Brain microvascular endothelial cell (primary cell): ENCODE data around the gene SPECC1L.
A peak's percentile ranks its signal among the peaks of the same experiment; 100 is the strongest.

ENCODE experiments used
- DNase-seq: peaks from one replicate; pipeline ENCODE4 v3.0.0-alpha.2; 2020
- H3K27ac ChIP-seq: fragments of 250-450 bp; sonication (Bioruptor Pico); 2 replicates; pipeline ENCODE4 v1.5.1; 2020; ENCODE audit warnings: mild to moderate bottlenecking, moderate library complexity
- H3K27me3 ChIP-seq: fragments of 250-450 bp; sonication (Bioruptor Pico); replicated peaks from 2 replicates; pipeline ENCODE4 v1.5.1; 2020; ENCODE audit warnings: mild to moderate bottlenecking
- H3K36me3 ChIP-seq: fragments of 250-450 bp; sonication (Bioruptor Pico); replicated peaks from 2 replicates; pipeline ENCODE4 v1.5.1; 2020; ENCODE audit warnings: mild to moderate bottlenecking
- H3K4me3 ChIP-seq: 2 replicates; pipeline ENCODE4 v1.5.1; 2011; ENCODE audit warnings: low read depth, mild to moderate bottlenecking, control low read depth, low read length, moderate library complexity
- in situ Hi-C: cut with HindIII; loops from 2 replicates; pipeline ENCODE4 v1.10.0; 2017; ENCODE audit warnings: low sequenced_read_pairs, low pct_ligation_motif_present
- TF ChIP-seq, protein P1 (sequence below): IDR thresholded peaks from 2 replicates; pipeline ENCODE4 v1.5.1; 2011; ENCODE audit warnings: low read depth, mild to moderate bottlenecking, moderate library complexity, low read length, control low read depth, inconsistent platforms; ENCODE audit errors: missing control alignments

The SPECC1L gene

DNA sequence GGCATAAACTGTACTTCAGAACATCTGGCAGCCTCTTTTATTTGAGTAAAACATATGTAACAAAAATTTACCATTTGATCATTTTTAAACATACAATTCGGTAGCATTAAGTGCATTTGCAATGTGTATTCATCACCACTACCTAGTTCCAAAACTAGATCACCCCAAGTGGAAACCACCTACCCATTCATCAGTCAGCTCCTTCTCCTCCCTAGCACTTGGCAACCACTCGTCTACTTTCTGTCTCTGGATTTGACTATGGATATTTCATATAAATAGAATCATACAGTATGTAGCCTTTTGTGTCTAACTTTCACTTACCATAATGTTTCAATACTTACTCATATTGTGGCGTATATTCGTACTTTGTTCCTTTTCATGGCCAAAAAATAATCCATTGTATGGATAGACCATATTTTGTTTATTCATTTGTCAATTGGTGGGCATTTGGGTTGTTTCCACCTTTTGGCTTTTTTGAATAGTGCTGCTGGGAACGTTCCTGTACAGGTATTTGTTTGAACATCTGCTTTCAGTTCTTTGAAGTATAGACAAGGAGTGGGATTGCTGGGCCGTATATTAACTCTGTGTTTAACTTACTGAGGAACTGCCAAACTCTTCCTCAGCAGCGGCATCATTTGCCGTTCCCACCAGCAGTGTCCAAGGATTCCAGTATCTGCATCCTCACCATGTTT is 129.5 kb downstream of the SPECC1L start:
- no peak overlapping the region for H3K27ac ChIP-seq
- in situ Hi-C loops: no loop called here
- TF ChIP-seq, protein P1, sequence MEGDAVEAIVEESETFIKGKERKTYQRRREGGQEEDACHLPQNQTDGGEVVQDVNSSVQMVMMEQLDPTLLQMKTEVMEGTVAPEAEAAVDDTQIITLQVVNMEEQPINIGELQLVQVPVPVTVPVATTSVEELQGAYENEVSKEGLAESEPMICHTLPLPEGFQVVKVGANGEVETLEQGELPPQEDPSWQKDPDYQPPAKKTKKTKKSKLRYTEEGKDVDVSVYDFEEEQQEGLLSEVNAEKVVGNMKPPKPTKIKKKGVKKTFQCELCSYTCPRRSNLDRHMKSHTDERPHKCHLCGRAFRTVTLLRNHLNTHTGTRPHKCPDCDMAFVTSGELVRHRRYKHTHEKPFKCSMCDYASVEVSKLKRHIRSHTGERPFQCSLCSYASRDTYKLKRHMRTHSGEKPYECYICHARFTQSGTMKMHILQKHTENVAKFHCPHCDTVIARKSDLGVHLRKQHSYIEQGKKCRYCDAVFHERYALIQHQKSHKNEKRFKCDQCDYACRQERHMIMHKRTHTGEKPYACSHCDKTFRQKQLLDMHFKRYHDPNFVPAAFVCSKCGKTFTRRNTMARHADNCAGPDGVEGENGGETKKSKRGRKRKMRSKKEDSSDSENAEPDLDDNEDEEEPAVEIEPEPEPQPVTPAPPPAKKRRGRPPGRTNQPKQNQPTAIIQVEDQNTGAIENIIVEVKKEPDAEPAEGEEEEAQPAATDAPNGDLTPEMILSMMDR: no peak
- H3K4me3 ChIP-seq: no peak overlapping the region
- H3K27me3 ChIP-seq: no peaks in the 10 kb centered on the region
- DNase-seq: no peak
- peaks cover 13% of the 10 kb centered on the region for H3K36me3 ChIP-seq

DNA sequence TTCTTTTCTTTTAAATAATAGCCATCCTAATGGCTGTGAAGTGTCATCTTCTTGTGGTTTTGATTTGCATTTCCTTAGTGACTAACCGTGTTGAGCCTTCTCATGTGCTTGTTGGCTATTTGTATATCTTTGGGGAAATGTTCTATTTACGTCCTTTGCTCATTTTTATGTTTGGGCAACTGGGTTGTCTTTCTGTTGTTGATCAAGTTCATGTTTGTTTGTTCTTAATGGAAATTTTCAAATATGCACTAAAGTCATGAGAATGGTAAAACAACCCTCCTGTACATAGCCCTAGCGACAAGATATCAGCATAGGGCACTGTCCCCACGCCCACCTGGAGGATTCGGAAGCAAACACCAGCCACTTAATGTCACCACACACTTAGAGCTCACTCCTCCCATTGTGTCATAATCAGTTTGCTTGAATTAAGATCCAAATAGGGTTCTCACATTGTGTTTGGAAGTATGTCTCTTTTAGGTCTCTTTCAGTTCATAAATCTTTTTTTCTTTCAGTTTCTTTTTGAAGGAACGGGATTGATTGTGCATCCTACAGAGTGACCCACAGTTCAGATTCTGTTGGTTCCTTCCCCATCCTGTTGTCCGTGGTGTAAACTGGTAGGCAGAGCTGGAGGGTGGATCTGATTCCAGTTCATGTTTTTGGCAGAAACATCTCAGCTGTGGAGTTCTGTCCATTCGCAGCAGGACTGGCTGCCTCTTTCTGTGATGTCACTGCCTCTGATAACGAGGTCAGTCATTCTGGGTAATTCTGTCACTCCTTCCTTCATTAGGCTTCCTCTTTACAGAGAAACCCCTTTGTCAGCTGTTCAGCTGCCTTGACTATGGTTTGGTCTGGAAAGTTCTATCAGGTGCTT is 130.3 kb downstream of the SPECC1L start:
- TF ChIP-seq, protein P1: no peak
- in situ Hi-C loops: no loop called here
- H3K27ac ChIP-seq: no peak overlapping the region
- H3K4me3 ChIP-seq: no peak overlapping the region
- no peaks in the 10 kb centered on the region for H3K27me3 ChIP-seq
- H3K36me3 ChIP-seq: peaks cover 10% of the 10 kb centered on the region
- DNase-seq: no peak

DNA sequence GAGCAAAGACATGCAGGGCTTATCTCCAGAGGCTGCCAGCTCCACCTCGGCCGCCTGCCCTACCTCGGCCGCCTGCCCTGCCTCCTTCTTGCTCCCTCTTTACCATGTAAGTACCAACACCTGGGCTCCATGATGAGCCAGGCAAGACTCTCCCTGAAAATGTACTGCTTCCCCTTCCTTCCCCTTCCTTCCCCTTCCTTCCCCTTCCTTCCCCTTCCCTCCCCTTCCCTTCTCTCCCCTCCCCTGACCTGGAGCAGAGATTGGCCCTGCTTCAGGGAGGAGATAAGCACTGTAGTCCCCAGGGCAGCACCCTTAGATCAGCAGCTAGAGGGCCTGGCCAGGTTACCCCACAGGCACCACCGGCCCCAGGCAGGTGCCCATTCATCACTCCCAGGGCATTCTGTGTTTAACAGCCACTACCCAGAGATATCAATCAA is 131.3 kb downstream of the SPECC1L start:
- Histone ChIP-seq H3K4me3 (no peak overlapping the region), H3K36me3 (peaks cover 6% of the 10 kb centered on the region), H3K27me3 (no peaks in the 10 kb centered on the region), H3K27ac (no peak overlapping the region)
- in situ Hi-C loops: no loop called here
- DNase-seq: no peak
- TF ChIP-seq, protein P1: no peak

DNA sequence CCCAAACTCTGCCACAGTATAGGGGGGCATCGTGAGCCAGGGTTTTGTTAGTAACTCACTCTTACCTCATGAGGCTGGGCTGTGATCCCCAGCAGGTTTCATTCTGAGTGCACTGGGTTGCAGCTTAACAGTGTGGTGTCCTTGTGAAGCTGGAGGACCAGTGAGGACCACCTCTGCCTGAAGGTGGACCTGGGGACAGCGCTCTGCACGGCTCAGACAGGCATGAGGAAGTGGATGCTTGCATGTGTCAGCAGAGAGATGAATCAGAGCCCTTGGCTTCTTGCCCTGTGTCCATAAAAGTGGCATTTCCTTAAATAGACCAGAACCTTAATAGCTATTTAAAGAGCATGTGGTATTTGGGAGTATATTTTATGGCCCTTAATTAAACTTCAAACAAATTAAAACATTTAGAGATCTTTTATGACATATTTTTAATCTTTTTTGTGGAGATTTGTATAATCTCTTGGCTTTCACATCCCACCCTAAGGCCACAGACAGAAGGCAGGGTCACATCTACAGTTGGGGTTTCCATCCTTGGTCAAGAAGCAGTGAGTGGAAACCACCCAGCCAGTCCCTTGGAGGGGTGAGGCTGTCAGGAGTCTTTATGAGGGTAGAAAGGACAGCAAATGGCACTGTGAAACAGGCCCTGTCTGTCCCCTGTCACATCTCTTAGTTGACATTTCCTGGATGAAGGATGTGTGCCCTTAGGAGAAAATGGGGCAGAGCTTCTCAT is 132.0 kb downstream of the SPECC1L start:
- H3K27me3 ChIP-seq: no peaks in the 10 kb centered on the region
- no peak overlapping the region for H3K4me3 ChIP-seq
- DNase-seq: peak; percentile 91
- in situ Hi-C loops: no loop called here
- TF ChIP-seq, protein P1: no peak
- H3K27ac ChIP-seq: peak overlapping the region; percentile 20
- peaks cover 6% of the 10 kb centered on the region for H3K36me3 ChIP-seq

DNA sequence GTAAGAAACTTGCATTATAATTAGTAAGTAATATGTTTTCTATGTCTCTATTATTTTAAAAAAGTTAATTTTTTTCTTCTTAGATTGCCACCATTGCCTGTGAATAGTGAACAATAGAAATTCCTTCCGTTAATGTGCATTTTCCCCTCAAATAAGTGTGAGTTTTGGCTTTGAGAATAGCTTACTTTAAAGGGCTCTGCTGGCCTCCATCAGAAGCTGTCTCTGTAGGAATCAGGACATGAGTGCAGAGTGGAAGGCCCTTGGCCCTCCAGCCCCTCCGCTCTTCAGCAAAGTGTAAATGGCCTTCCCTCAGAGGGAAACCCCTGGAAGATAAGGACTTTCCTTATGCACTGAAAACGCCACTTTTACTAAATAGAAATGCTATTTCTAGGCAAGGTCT is 132.7 kb downstream of the SPECC1L start:
- in situ Hi-C loops: no loop called here
- Histone ChIP-seq H3K27me3 (no peaks in the 10 kb centered on the region), H3K4me3 (no peak overlapping the region), H3K27ac (no peak overlapping the region), H3K36me3 (peaks cover 6% of the 10 kb centered on the region)
- TF ChIP-seq, protein P1: no peak
- DNase-seq: no peak
